Sigmoid colon (tissue), 7 donors: Measurements from ENCODE around the gene CTIF. TPM values are rescaled to one million over a fixed set of nuclear protein-coding genes. Genes with fewer than 3 reads are reported as not detected.

Experiments used
- DNase-seq: peaks from one replicate; pipeline ENCODE4 v3.0.0-alpha.2; 2019
- H3K27ac ChIP-seq, 4 donors: fragments of 200-600 bp; sonication (generic); one replicate each; pipeline ENCODE4 v1.5.1; 2016 to 2019; ENCODE audit warnings: mild to moderate bottlenecking in 1 of 4
- H3K27me3 ChIP-seq, 3 donors: fragments of 200-600 bp; sonication (generic); one replicate each; pipeline ENCODE4 v1.5.1; 2019; ENCODE audit warnings: mild to moderate bottlenecking in 1 of 3
- H3K36me3 ChIP-seq, 4 donors: fragments of 200-600 bp; sonication (generic); one replicate each; pipeline ENCODE4 v1.5.1; 2016 to 2019
- H3K4me1 ChIP-seq, 4 donors: fragments of 200-600 bp; sonication (generic); one replicate each; pipeline ENCODE4 v1.5.1; 2017 to 2019
- H3K4me3 ChIP-seq, 4 donors: fragments of 200-600 bp; sonication (generic); one replicate each; pipeline ENCODE4 v1.5.1; 2017 to 2019; ENCODE audit warnings: mild to moderate bottlenecking in 2 of 4, moderate library complexity in 1 of 4
- H3K9me3 ChIP-seq, 4 donors: fragments of 200-600 bp in 3 of 4; sonication (generic) in 3 of 4; one replicate each; pipeline versions ENCODE4 v1.5.1 to v1.6.1; 2013 to 2019
- EP300 ChIP-seq, 4 donors: sonication (generic); formaldehyde crosslinking; IDR thresholded peaks; one replicate each; pipeline ENCODE4 v1.6.1; 2017; ENCODE audit warnings: antibody characterized with exemption in 4 of 4
- POLR2A ChIP-seq, 2 donors: fragments of 450-650 bp; IDR thresholded peaks; one replicate each; pipeline ENCODE4 v1.6.1; 2016; ENCODE audit warnings: antibody characterized with exemption in 2 of 2, mild to moderate bottlenecking in 2 of 2, moderate library complexity in 2 of 2
- POLR2AphosphoS5 ChIP-seq, 4 donors: sonication (generic); formaldehyde crosslinking; IDR thresholded peaks; one replicate each; pipeline ENCODE4 v1.6.1; 2017; ENCODE audit warnings: antibody characterized with exemption in 4 of 4
- WGBS, 2 donors: extraction: QIAGEN DNeasy Blood & Tissue Kit; methylation state at CpG; one replicate each; pipeline ENCODE4 v1.1.7; 2013; 5-methylcytosine and 5-hydroxymethylcytosine counted together
- intact Hi-C: fragments of 100-400 bp; cut with DNase I; formaldehyde crosslinking; loops from one replicate; pipeline ENCODE4 v1.15.1; 2023
- polyA plus RNA-seq, 3 donors: library from polyadenylated mRNA; stranded (reverse); fragments of 200-250 nt; gene quantifications; one replicate each; pipeline ENCODE4 v1.2.3, GENCODE V29; 2013
- total RNA-seq, 4 donors: library from RNA; depleted of rRNA; stranded (reverse); fragments of >200 nt; gene quantifications; one replicate each; pipeline ENCODE4 v1.1.0, GENCODE V29; 2016
- TF ChIP-seq, protein P1 (sequence below), 4 experiments: fragments of 450-650 bp in 3 of 4; fragments of 200-600 bp in 1 of 4; IDR thresholded peaks; one replicate each; pipeline ENCODE4 v1.5.1; 2016 to 2019; ENCODE audit warnings: antibody characterized with exemption in 4 of 4, mild to moderate bottlenecking in 3 of 4, moderate library complexity in 2 of 4
- donor health status: healthy with polysubstance abuse.
- donor health status: Bipolar disorder and iron deficiency.
- donor health status: healthy.

CTIF gene
- total and polyA plus RNA-seq, 7 donors, result 3.6 to 65.9 (median 22.5) TPM

DNA sequence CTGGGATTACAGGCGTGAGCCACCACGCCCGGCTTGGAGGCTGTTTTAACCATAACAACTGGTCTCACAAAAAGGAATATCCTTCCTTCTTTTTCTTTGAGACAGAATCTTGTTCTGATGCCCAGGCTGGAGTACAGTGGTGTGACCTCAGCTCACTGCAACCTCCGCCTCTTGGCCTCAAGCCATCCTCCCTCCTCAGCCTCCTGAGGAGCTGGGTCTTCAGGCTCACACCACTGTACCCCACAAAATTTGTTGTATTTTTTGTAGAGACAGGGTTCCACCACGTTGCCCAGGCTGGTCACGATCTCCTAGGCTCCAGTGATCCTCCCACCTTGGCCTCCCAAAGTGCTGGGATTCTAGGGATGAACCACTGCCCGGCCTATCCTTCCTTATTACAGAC is 21.7 kb downstream of the CTIF start:
- no peak for TF ChIP-seq EP300 (IDR thresholded peaks at IDR 0.05)
- no peak for TF ChIP-seq POLR2A (IDR thresholded peaks at IDR 0.05)
- TF ChIP-seq, protein P1, sequence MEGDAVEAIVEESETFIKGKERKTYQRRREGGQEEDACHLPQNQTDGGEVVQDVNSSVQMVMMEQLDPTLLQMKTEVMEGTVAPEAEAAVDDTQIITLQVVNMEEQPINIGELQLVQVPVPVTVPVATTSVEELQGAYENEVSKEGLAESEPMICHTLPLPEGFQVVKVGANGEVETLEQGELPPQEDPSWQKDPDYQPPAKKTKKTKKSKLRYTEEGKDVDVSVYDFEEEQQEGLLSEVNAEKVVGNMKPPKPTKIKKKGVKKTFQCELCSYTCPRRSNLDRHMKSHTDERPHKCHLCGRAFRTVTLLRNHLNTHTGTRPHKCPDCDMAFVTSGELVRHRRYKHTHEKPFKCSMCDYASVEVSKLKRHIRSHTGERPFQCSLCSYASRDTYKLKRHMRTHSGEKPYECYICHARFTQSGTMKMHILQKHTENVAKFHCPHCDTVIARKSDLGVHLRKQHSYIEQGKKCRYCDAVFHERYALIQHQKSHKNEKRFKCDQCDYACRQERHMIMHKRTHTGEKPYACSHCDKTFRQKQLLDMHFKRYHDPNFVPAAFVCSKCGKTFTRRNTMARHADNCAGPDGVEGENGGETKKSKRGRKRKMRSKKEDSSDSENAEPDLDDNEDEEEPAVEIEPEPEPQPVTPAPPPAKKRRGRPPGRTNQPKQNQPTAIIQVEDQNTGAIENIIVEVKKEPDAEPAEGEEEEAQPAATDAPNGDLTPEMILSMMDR (IDR thresholded peaks at IDR 0.05), result no peak
- no peak for TF ChIP-seq POLR2AphosphoS5 (IDR thresholded peaks at IDR 0.05)
- no peak for DNase-seq
- Histone ChIP-seq H3K4me1 (peaks cover 0 to 74% (median 57%) of the 10 kb centered on the region in 4 donors), H3K9me3 (no peaks in the 10 kb centered on the region), H3K27me3 (no peaks in the 10 kb centered on the region), H3K4me3 (no peak overlapping the region), H3K36me3 (no peaks in the 10 kb centered on the region), H3K27ac (peak overlapping the region in 2 of 4 donors; percentile 52 to 70)
- intact Hi-C loops, result no loop called here
- 94% methylated on average over 7 of the region's 7 CpGs for WGBS, 2 donors

DNA sequence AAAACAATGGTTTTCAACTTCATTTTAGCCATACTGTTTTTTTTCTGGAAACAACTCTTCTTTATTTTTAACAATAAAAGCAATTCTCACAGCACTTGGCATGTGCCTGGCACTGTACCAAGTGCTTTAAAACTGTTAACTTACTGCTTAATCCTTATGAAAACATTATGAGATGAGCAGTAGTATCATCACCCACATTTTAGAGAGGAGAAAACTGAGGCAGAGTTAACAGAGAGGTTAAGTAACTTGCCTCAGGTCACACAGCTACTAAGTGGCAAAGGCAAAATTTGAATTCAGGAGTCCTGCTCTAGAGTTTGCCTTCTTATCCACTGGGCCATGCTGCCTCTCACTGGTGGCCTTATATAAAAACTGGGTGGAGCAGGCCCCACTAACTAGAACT is 23.2 kb downstream of the CTIF start:
- Histone ChIP-seq H3K9me3 (no peaks in the 10 kb centered on the region), H3K27ac (peak overlapping the region in 2 of 4 donors; percentile 52 to 70), H3K4me1 (peaks cover 0 to 67% (median 45%) of the 10 kb centered on the region in 4 donors), H3K27me3 (no peaks in the 10 kb centered on the region), H3K4me3 (no peak overlapping the region), H3K36me3 (no peaks in the 10 kb centered on the region)
- intact Hi-C loops, result no loop called here
- TF ChIP-seq POLR2A (IDR thresholded peaks at IDR 0.05) (no peak), POLR2AphosphoS5 (IDR thresholded peaks at IDR 0.05) (no peak), EP300 (IDR thresholded peaks at IDR 0.05) (no peak)
- TF ChIP-seq, protein P1 (IDR thresholded peaks at IDR 0.05), result no peak
- no peak for DNase-seq

DNA sequence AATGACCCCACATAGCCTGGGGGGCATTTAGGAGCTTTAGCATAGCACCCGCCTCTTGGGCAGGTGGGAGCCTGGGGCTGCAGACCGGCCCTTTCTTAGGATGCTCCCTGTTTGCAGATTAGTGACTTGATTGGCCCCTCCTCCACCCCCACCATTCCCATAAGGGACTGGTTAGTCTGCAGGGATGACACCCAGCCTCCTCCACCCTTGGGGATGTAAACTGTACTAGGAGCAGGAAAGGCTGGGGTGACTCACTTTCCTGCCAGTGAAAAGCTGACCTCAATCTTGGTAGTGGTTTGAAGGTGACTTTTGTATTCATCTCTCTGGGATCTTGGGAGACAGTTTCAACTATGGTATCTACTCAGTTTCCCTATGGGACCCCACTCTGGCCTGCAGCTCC is 24.2 kb downstream of the CTIF start:
- WGBS, 2 donors, result 92 to 95% methylated on average over 2 of the region's 2 CpGs
- H3K4me1 ChIP-seq, result peaks cover 0 to 59% (median 36%) of the 10 kb centered on the region in 4 donors
- no peak for DNase-seq
- H3K4me3 ChIP-seq, result no peak overlapping the region
- intact Hi-C loops, result no loop called here
- H3K9me3 ChIP-seq, result no peaks in the 10 kb centered on the region
- H3K27ac ChIP-seq, result peak overlapping the region in 2 of 4 donors; percentile 52 to 70
- TF ChIP-seq, protein P1 (IDR thresholded peaks at IDR 0.05), result no peak
- no peak for TF ChIP-seq POLR2AphosphoS5 (IDR thresholded peaks at IDR 0.05)
- TF ChIP-seq EP300 (IDR thresholded peaks at IDR 0.05), result no peak
- no peak for TF ChIP-seq POLR2A (IDR thresholded peaks at IDR 0.05)
- H3K27me3 ChIP-seq, result no peaks in the 10 kb centered on the region
- no peaks in the 10 kb centered on the region for H3K36me3 ChIP-seq

DNA sequence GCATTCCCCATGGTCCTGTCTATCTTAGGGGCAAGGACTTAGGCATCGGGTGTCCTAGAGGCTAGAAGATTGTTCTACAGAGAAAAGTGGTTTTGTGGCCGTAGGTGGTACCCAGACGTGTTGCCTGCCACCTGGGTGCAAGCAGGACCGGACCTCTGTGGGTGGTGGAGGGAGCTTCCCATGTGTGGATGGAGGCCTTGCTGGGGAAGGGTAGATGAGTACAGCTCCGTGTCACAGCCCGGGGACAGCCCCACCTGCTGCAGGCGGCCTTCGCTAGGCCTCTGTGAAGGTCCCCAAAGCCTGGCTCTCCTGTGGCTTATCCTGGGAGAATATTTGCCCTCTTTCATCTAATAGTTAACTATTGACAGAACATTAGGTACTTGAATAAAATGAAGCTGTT is 25.3 kb downstream of the CTIF start:
- Histone ChIP-seq H3K27ac (peak overlapping the region in 1 of 4 donors; percentile 70), H3K9me3 (no peaks in the 10 kb centered on the region), H3K36me3 (no peaks in the 10 kb centered on the region), H3K4me1 (peaks cover 0 to 54% (median 33%) of the 10 kb centered on the region in 4 donors), H3K4me3 (no peak overlapping the region), H3K27me3 (no peaks in the 10 kb centered on the region)
- TF ChIP-seq POLR2A (IDR thresholded peaks at IDR 0.05) (no peak), POLR2AphosphoS5 (IDR thresholded peaks at IDR 0.05) (no peak), EP300 (IDR thresholded peaks at IDR 0.05) (no peak)
- TF ChIP-seq, protein P1 (IDR thresholded peaks at IDR 0.05), result no peak
- intact Hi-C loops, result no loop called here
- no peak for DNase-seq
- 93% methylated on average over 8 of the region's 8 CpGs for WGBS, 2 donors

DNA sequence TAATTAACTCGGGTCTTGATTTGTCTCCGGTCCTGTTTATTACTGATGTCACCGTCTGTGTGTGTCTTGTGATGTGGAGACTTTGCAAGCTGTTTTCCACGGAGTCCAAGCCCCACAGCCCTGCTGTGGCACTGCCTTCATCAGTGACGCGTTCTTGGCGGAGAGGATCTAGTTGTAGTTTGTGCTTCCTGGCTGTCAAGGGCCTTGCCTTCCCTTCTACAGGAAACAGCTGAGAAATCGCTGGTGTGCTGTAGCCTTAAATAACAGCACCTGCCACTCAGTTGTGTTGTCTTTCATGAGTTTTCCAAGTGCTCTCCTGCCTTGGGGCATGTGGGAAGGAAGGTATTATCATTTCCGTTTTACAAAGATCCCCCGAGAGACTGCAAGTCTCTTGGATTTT is 26.3 kb downstream of the CTIF start:
- Histone ChIP-seq H3K36me3 (no peaks in the 10 kb centered on the region), H3K27ac (peak overlapping the region in 1 of 4 donors; percentile 13), H3K4me3 (no peak overlapping the region), H3K9me3 (no peaks in the 10 kb centered on the region), H3K27me3 (no peaks in the 10 kb centered on the region), H3K4me1 (peaks cover 0 to 61% (median 42%) of the 10 kb centered on the region in 4 donors)
- intact Hi-C loops, result no loop called here
- 78 to 88% methylated on average over 10 of the region's 10 CpGs for WGBS, 2 donors
- no peak for DNase-seq
- TF ChIP-seq POLR2A (IDR thresholded peaks at IDR 0.05), result no peak
- no peak for TF ChIP-seq EP300 (IDR thresholded peaks at IDR 0.05)
- TF ChIP-seq, protein P1 (IDR thresholded peaks at IDR 0.05), result no peak
- no peak for TF ChIP-seq POLR2AphosphoS5 (IDR thresholded peaks at IDR 0.05)
